HepG2 (cell line): ENCODE measurements around the gene TTC28. TPM values are rescaled to one million over a fixed set of nuclear protein-coding genes. Genes with fewer than 3 reads are reported as not detected.

Source experiments
- ATAC-seq: fragments of 200-7000 bp; cut with Tn5 transposase; 3 replicates; pipeline ENCODE4 v1.9.1; 2020; ENCODE audit warnings: mild to moderate bottlenecking, moderate library complexity
- BruUV-seq: library from RNA; stranded (reverse); fragments of 400-500 nt; replicated peaks from 2 replicates; lab custom pipeline; 2021; lab: Mats Ljungman, UMichigan
- CTCF ChIA-PET: fragments of 300-600 bp; formaldehyde crosslinking; extraction: SDS; loops from one replicate; lab custom pipeline; 2021; ENCODE audit warnings: low total read pairs, inconsistent platforms, low intra/inter-chr PET ratio; lab: Yijun Ruan, JAX
- POLR2A ChIA-PET: fragments of 350-600 bp; sonication (Branson Sonifier 250); formaldehyde crosslinking; loops from one replicate; lab custom pipeline; 2020; ENCODE audit warnings: antibody characterized with exemption, inconsistent platforms; lab: Yijun Ruan, JAX
- DNase-seq: peaks from one replicate; pipeline ENCODE4 v3.0.0-alpha.2; 2015; ENCODE audit warnings: low spot score
- FAIRE-seq: peaks from 3 replicates; lab custom pipeline; 2011; peaks lifted over from hg19 to GRCh38; lab: Jason Lieb, UNC
- H2AFZ ChIP-seq: one replicate; pipeline ENCODE4 v1.6.1; 2011; ENCODE audit warnings: low read length, inconsistent platforms
- H3K27ac ChIP-seq: fragments of 300-600 bp; 3 replicates; pipeline ENCODE4 v1.8.0; 2011; ENCODE audit warnings: mixed run types, mild to moderate bottlenecking, mixed read lengths, low read length, inconsistent platforms; ENCODE audit not compliant: insufficient read depth; ENCODE audit errors: extremely low read length
- H3K27me3 ChIP-seq, 2 experiments: fragments of 200-600 bp in 1 of 2; 2 replicates in 1 of 2; 3 replicates in 1 of 2; pipeline versions ENCODE4 v1.6.0 to v1.8.0; 2011; ENCODE audit warnings: low read length in 2 of 2, mild to moderate bottlenecking in 2 of 2, moderate library complexity in 2 of 2, inconsistent platforms in 1 of 2; ENCODE audit not compliant: insufficient read depth in 2 of 2, control insufficient read depth in 1 of 2
- H3K36me3 ChIP-seq, 2 experiments: fragments of 200-600 bp in 1 of 2; replicated peaks in 1 of 2; 2 replicates in 1 of 2; 3 replicates in 1 of 2; pipeline versions ENCODE4 v1.5.1 to v1.8.0; 2011; ENCODE audit warnings: low read length in 2 of 2, inconsistent platforms in 1 of 2; ENCODE audit not compliant: insufficient read depth in 2 of 2, control insufficient read depth in 1 of 2
- H3K4me1 ChIP-seq: 2 replicates; pipeline ENCODE4 v1.5.1; 2012; ENCODE audit warnings: low read length, inconsistent platforms; ENCODE audit not compliant: insufficient read depth
- H3K4me2 ChIP-seq: 2 replicates; pipeline ENCODE4 v1.6.0; 2011; ENCODE audit warnings: low read depth, low read length, inconsistent platforms
- H3K4me3 ChIP-seq, 3 experiments: fragments of 200-600 bp in 1 of 3; sonication (generic), shearing (Covaris generic) in 1 of 3; replicated peaks in 1 of 3; 2 replicates each; pipeline ENCODE4 v1.5.1; 2011 to 2016; ENCODE audit warnings: low read length in 3 of 3, inconsistent platforms in 2 of 3, low read depth in 2 of 3, mild to moderate bottlenecking in 2 of 3, control low read depth in 1 of 3, mixed read lengths in 1 of 3; ENCODE audit not compliant: insufficient read depth in 1 of 3
- H3K79me2 ChIP-seq: one replicate; pipeline ENCODE4 v1.6.1; 2011; ENCODE audit warnings: low read length, inconsistent platforms; ENCODE audit not compliant: insufficient read depth
- H3K9ac ChIP-seq: 2 replicates; pipeline ENCODE4 v1.6.0; 2011; ENCODE audit warnings: mild to moderate bottlenecking, low read depth, low read length, inconsistent platforms; ENCODE audit not compliant: insufficient read depth
- H3K9me3 ChIP-seq: 2 replicates; pipeline ENCODE4 v1.5.1; 2012; ENCODE audit warnings: mild to moderate bottlenecking, low read length
- H4K20me1 ChIP-seq: 2 replicates; pipeline ENCODE4 v1.6.0; 2011; ENCODE audit warnings: inconsistent platforms, mild to moderate bottlenecking, low read length, moderate library complexity; ENCODE audit not compliant: insufficient read depth
- ATM ChIP-seq: fragments of 450-650 bp; IDR thresholded peaks from 2 replicates; pipeline ENCODE4 v1.7.1; 2017; ENCODE audit warnings: mild to moderate bottlenecking, borderline replicate concordance
- CCAR2 ChIP-seq: fragments of 200-400 bp; formaldehyde crosslinking; optimal IDR thresholded peaks from 2 replicates; pipeline ENCODE3; 2018; ENCODE audit warnings: low read depth, mild to moderate bottlenecking, low read length, moderate library complexity
- CREBL2 ChIP-seq: sonication (generic); formaldehyde crosslinking; IDR thresholded peaks from 2 replicates; pipeline ENCODE4 v1.8.1; 2023; ENCODE audit warnings: missing genetic modification reagents, mild to moderate bottlenecking, borderline replicate concordance
- ELF3 ChIP-seq: IDR thresholded peaks from 2 replicates; pipeline ENCODE4 v1.6.1; 2016; ENCODE audit warnings: missing genetic modification reagents, missing compliant biosample characterization
- GFI1 ChIP-seq: sonication (generic); formaldehyde crosslinking; IDR thresholded peaks from 2 replicates; pipeline ENCODE4 v1.5.0; 2020; ENCODE audit warnings: missing genetic modification reagents, mild to moderate bottlenecking, borderline replicate concordance
- HNF1A ChIP-seq, 2 experiments: sonication (generic) in 1 of 2; formaldehyde crosslinking in 1 of 2; IDR thresholded peaks; 2 replicates each; pipeline versions ENCODE4 v1.4.0 to v1.6.1; 2016 to 2020; ENCODE audit warnings: borderline replicate concordance in 1 of 2, low read depth in 1 of 2, mild to moderate bottlenecking in 1 of 2, missing genetic modification reagents in 1 of 2
- KLF16 ChIP-seq, 2 experiments: sonication (generic) in 1 of 2; formaldehyde crosslinking in 1 of 2; IDR thresholded peaks; 2 replicates each; pipeline versions ENCODE4 v1.6.1 to v1.8.0; 2016 to 2023; ENCODE audit warnings: missing genetic modification reagents in 2 of 2, missing compliant biosample characterization in 1 of 2
- POGK ChIP-seq: sonication (generic); formaldehyde crosslinking; conservative IDR thresholded peaks from 2 replicates; pipeline ENCODE4 v1.8.0; 2022; ENCODE audit warnings: mild to moderate bottlenecking, moderate library complexity, missing genetic modification reagents
- SMARCE1 ChIP-seq: fragments of 450-650 bp; IDR thresholded peaks from 2 replicates; pipeline ENCODE4 v1.6.1; 2017; ENCODE audit warnings: borderline replicate concordance
- U2AF2 ChIP-seq: fragments of 200-400 bp; formaldehyde crosslinking; IDR thresholded peaks from 2 replicates; pipeline ENCODE4 v1.6.1; 2017; ENCODE audit warnings: low read depth, mild to moderate bottlenecking, low read length
- ZBTB43 ChIP-seq: sonication (generic); formaldehyde crosslinking; conservative IDR thresholded peaks from 2 replicates; pipeline ENCODE4 v1.4.0; 2020; ENCODE audit warnings: missing genetic modification reagents
- ZNF691 ChIP-seq: sonication (generic); formaldehyde crosslinking; IDR thresholded peaks from 2 replicates; pipeline ENCODE4 v1.4.0; 2020; ENCODE audit warnings: missing genetic modification reagents, low read depth, mild to moderate bottlenecking, borderline replicate concordance
- ZNF75D ChIP-seq: sonication (generic); formaldehyde crosslinking; IDR thresholded peaks from 2 replicates; pipeline ENCODE4 v1.8.1; 2023; ENCODE audit warnings: missing genetic modification reagents, mild to moderate bottlenecking, borderline replicate concordance
- WGBS: methylation state at CpG from one replicate; pipeline ENCODE4 v1.1.6; 2017; ENCODE audit warnings: low lambda C conversion rate; 5-methylcytosine and 5-hydroxymethylcytosine counted together
- in situ Hi-C: cut with HindIII; loops from 2 replicates; pipeline ENCODE4 v1.10.0; 2017; ENCODE audit warnings: low pct_unique_long_range_greater_than_20kb; ENCODE audit not compliant: extremely low pct_ligation_motif_present
- intact Hi-C: fragments of 100-400 bp; cut with micrococcal nuclease; formaldehyde crosslinking; loops from one replicate; pipeline ENCODE4 v1.10.0; 2022; ENCODE audit not compliant: unreplicated experiment
- polyA plus RNA-seq, 8 experiments: library from polyadenylated mRNA; depleted of rRNA in 3 of 8; stranded (reverse) in 7 of 8; unstranded in 1 of 8; fragments of >200 nt; fragmentation: Illumina TruSeq in 4 of 8; extraction: Trizol in 4 of 8; gene quantifications; 2 replicates each; pipeline versions ENCODE4 v1.2.1 to v1.2.3, GENCODE V29; 2011 to 2016; ENCODE audit warnings: low read depth in 4 of 8, missing spikeins in 1 of 8, mixed read lengths in 1 of 8; ENCODE audit not compliant: insufficient read depth in 1 of 8
- total RNA-seq, 5 experiments: library from RNA; depleted of rRNA; stranded (reverse); fragments of >200 nt; fragmentation: Illumina TruSeq; extraction: Trizol; gene quantifications; 2 replicates each; pipeline ENCODE4 v1.2.3, GENCODE V29; 2016; ENCODE audit warnings: low read depth in 1 of 5

The TTC28 gene
- total and polyA plus RNA-seq, 2 of the 13 experiments (the other 11 are each of a cell fraction or from before 2014, with no cell fraction given) = 4.2 to 13.1 TPM

GRCh38 chr22:28599693-28600092 is 79.9 kb downstream of the TTC28 start:
- Histone ChIP-seq H2AFZ (no peak overlapping the region), H3K4me2 (no peak overlapping the region), H3K4me3 (no peak overlapping the region), H3K4me1 (peaks cover 13% of the 10 kb centered on the region), H3K36me3 (no peaks in the 10 kb centered on the region), H3K9me3 (no peaks in the 10 kb centered on the region), H3K9ac (no peak overlapping the region), H3K79me2 (peaks cover 11% of the 10 kb centered on the region), H3K27me3 (no peaks in the 10 kb centered on the region), H4K20me1 (no peaks in the 10 kb centered on the region), H3K27ac (no peak overlapping the region)
- WGBS = 87% methylated on average over 2 of the region's 2 CpGs
- TF ChIP-seq POGK (CRISPR knock-in tag) = no peak
- no peak for TF ChIP-seq KLF16 (CRISPR knock-in tag; IDR thresholded peaks at IDR 0.05)
- no peak for TF ChIP-seq ZNF691
- TF ChIP-seq ZNF75D (CRISPR knock-in tag) = no peak
- no peak for TF ChIP-seq ELF3 (CRISPR knock-in tag)
- TF ChIP-seq GFI1 (CRISPR knock-in tag) = no peak
- TF ChIP-seq U2AF2 = no peak
- TF ChIP-seq ATM = no peak
- no peak for TF ChIP-seq SMARCE1
- TF ChIP-seq ZBTB43 (CRISPR knock-in tag) = no peak
- no peak for TF ChIP-seq CCAR2
- no peak for TF ChIP-seq HNF1A (IDR thresholded peaks at IDR 0.05; ENCODE audit: low read depth)
- TF ChIP-seq HNF1A (CRISPR knock-in tag; IDR thresholded peaks at IDR 0.05; ENCODE audit: borderline replicate concordance) = no peak
- no peak for TF ChIP-seq CREBL2 (CRISPR knock-in tag)
- intact Hi-C loops (loop anchor here (1.0 to 5.0 kb wide), 2 partner anchors 183 to 230 kb away; no protein-coding TSS in a partner anchor), in situ Hi-C loops (loop anchor here (10.0 kb wide), 2 partner anchors 185 to 225 kb away; no protein-coding TSS in a partner anchor)
- BruUV-seq = no TSS peak
- DNase-seq = no peak
- no peak for FAIRE-seq
- ChIA-PET POLR2A (interaction anchor here (1.1 kb wide), 1 partner anchor 226 kb away, joined by 3 read pairs; no protein-coding TSS in a partner anchor), CTCF (interaction anchor here (1.3 kb wide), 1 partner anchor 229 kb away, joined by 5 read pairs; no protein-coding TSS in a partner anchor)
- no peak for ATAC-seq
